ENCODE data around the gene CCDC142. TPM values are rescaled to one million over a fixed set of nuclear protein-coding genes. Genes with fewer than 3 reads are reported as not detected.

Gene CCDC142
- total and polyA plus RNA-seq, 10 of the 15 experiments (the other 5 are each of a cell fraction or from before 2014, with no cell fraction given), result 0.93 to 16.9 (median 9.0) TPM

DNA sequence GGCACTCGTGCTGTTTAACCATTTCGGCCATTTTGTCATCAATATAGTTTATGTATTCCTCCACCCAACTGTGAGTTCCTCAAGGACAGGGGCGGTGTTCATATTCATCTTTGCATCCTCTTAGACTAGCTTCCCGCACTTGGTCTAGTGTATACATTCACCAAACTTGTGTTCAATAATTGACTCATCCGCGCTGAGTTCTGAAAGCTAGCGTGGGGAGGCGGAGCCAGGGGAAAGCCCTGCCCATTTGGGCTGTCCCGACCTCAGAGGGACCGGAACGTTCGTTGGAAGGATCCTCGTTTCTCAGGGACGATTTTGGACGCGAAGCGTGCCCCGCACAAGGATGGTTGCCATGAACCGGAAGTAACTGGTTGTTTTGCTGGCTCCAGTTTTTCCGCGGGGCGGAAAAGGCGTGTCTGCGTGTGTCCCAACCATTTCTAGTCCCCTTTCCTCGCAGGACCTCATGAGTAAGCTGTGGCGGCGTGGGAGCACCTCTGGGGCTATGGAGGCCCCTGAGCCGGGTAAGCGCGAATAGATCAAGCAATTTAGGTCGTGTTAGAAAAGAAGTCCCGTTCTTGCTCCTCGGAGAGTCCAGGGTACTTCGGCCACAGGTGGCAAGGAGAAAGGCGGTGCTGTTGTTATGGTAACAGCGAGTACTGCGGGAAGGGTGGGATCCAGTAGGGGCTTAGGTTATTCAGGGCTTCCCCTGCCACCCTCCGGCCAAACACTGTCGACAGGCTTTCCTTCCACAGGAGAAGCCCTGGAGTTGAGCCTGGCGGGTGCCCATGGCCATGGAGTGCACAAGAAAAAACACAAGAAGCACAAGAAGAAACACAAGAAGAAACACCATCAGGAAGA is 27.9 kb downstream of the CCDC142 start, which contains the start of gene INO80B (continued):
- TF ChIP-seq ASH2L (IDR thresholded peaks at IDR 0.05; ENCODE audit: borderline replicate concordance, low read depth) (0 out of 2 replicates have a peak, but pooled peaks have one; percentile 57), MTA2 (IDR thresholded peaks at IDR 0.05; ENCODE audit: low read depth) (peak; percentile 91), SMARCA5 (IDR thresholded peaks at IDR 0.05) (no peak), PML (IDR thresholded peaks at IDR 0.05; ENCODE audit: low read length) (peak; percentile 75; the same call in 1 of the 2 replicates), ZNF384 (IDR thresholded peaks at IDR 0.05; ENCODE audit: borderline replicate concordance, low read depth, low read length) (no peak), YBX1 (IDR thresholded peaks at IDR 0.05) (no peak), NR2C2 (IDR thresholded peaks at IDR 0.05; ENCODE audit: borderline replicate concordance, control insufficient read depth, insufficient read length, low read depth) (peak; percentile 90), MTA3 (IDR thresholded peaks at IDR 0.05; ENCODE audit: borderline replicate concordance, low read length) (no peak), KDM1A (IDR thresholded peaks at IDR 0.05; ENCODE audit: borderline replicate concordance) (no peak), HDAC6 (IDR thresholded peaks at IDR 0.05; ENCODE audit: unreplicated experiment) (no peak), BCL11A (IDR thresholded peaks at IDR 0.05; ENCODE audit: low read depth, low read length) (no peak), GATAD2B (conservative IDR thresholded peaks at IDR 0.05; ENCODE audit: low read depth) (peak; percentile 72), NFXL1 (IDR thresholded peaks at IDR 0.05; ENCODE audit: borderline replicate concordance) (no peak), FOXK2 (IDR thresholded peaks at IDR 0.05) (peak; percentile 83), GABPA (IDR thresholded peaks at IDR 0.05; ENCODE audit: low read depth) (peak; percentile 100), HDAC2 (IDR thresholded peaks at IDR 0.05) (no peak), MYC (IDR thresholded peaks at IDR 0.05; ENCODE audit: insufficient read depth, insufficient read length, insufficient replicate concordance, low read length, severe bottlenecking) (no peak), WRNIP1 (IDR thresholded peaks at IDR 0.05; ENCODE audit: borderline replicate concordance, low read depth, low read length) (peak; percentile 99; the same call in 1 of the 2 replicates), ZBED1 (IDR thresholded peaks at IDR 0.05; ENCODE audit: borderline replicate concordance) (peak; percentile 40; the same call in 1 of the 2 replicates), SRF (IDR thresholded peaks at IDR 0.05; ENCODE audit: low read depth in 2 of 2, low read length in 2 of 2) (peak in 1 of 2 experiments; percentile 68; a peak in 2 of 4 replicates), JUNB (IDR thresholded peaks at IDR 0.05) (peak; percentile 39), IRF4 (IDR thresholded peaks at IDR 0.05; ENCODE audit: low read depth, low read length) (peak; percentile 89)
- TF ChIP-seq, protein P1, sequence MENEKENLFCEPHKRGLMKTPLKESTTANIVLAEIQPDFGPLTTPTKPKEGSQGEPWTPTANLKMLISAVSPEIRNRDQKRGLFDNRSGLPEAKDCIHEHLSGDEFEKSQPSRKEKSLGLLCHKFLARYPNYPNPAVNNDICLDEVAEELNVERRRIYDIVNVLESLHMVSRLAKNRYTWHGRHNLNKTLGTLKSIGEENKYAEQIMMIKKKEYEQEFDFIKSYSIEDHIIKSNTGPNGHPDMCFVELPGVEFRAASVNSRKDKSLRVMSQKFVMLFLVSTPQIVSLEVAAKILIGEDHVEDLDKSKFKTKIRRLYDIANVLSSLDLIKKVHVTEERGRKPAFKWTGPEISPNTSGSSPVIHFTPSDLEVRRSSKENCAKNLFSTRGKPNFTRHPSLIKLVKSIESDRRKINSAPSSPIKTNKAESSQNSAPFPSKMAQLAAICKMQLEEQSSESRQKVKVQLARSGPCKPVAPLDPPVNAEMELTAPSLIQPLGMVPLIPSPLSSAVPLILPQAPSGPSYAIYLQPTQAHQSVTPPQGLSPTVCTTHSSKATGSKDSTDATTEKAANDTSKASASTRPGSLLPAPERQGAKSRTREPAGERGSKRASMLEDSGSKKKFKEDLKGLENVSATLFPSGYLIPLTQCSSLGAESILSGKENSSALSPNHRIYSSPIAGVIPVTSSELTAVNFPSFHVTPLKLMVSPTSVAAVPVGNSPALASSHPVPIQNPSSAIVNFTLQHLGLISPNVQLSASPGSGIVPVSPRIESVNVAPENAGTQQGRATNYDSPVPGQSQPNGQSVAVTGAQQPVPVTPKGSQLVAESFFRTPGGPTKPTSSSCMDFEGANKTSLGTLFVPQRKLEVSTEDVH (IDR thresholded peaks at IDR 0.05; ENCODE audit: low read depth, partially characterized antibody), result peak; percentile 99
- TF ChIP-seq, protein P2, sequence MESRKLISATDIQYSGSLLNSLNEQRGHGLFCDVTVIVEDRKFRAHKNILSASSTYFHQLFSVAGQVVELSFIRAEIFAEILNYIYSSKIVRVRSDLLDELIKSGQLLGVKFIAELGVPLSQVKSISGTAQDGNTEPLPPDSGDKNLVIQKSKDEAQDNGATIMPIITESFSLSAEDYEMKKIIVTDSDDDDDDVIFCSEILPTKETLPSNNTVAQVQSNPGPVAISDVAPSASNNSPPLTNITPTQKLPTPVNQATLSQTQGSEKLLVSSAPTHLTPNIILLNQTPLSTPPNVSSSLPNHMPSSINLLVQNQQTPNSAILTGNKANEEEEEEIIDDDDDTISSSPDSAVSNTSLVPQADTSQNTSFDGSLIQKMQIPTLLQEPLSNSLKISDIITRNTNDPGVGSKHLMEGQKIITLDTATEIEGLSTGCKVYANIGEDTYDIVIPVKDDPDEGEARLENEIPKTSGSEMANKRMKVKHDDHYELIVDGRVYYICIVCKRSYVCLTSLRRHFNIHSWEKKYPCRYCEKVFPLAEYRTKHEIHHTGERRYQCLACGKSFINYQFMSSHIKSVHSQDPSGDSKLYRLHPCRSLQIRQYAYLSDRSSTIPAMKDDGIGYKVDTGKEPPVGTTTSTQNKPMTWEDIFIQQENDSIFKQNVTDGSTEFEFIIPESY (IDR thresholded peaks at IDR 0.05), result 0 out of 2 replicates have a peak, but pooled peaks have one; percentile 10

Data from GM12878 (cell line).